Smooth muscle cell (in vitro differentiated cells): ENCODE results near the gene GCFC2. TPM values are rescaled to one million over a fixed set of nuclear protein-coding genes. Genes with fewer than 3 reads are reported as not detected.

Experiments
- DNase-seq: peaks from one replicate; lab custom pipeline; 2025; ENCODE audit not compliant: unreplicated experiment; lab: John Stamatoyannopoulos, UW
- H2AFZ ChIP-seq: fragments of 200-600 bp; sonication (generic); 2 replicates; pipeline ENCODE4 v1.6.0; 2016; ENCODE audit warnings: antibody characterized with exemption, low read depth, mild to moderate bottlenecking
- H3F3A ChIP-seq: fragments of 200-600 bp; sonication (generic); 2 replicates; pipeline ENCODE4 v1.6.0; 2017; ENCODE audit warnings: antibody characterized with exemption, low read depth
- H3K27ac ChIP-seq: fragments of 200-600 bp; sonication (generic); 2 replicates; pipeline ENCODE4 v1.5.1; 2016; ENCODE audit warnings: low read depth, mild to moderate bottlenecking
- H3K27me3 ChIP-seq: fragments of 200-600 bp; sonication (generic); 2 replicates; pipeline ENCODE4 v1.6.1; 2016; ENCODE audit warnings: low read depth, mild to moderate bottlenecking
- H3K36me3 ChIP-seq: fragments of 200-600 bp; sonication (generic); 2 replicates; pipeline ENCODE4 v1.5.1; 2016; ENCODE audit warnings: low read depth
- H3K4me1 ChIP-seq: fragments of 200-600 bp; sonication (generic); 2 replicates; pipeline ENCODE4 v1.5.1; 2016; ENCODE audit warnings: low read depth
- H3K4me2 ChIP-seq: fragments of 200-600 bp; sonication (generic); 2 replicates; pipeline ENCODE4 v1.6.0; 2016; ENCODE audit warnings: mild to moderate bottlenecking
- H3K4me3 ChIP-seq: fragments of 200-600 bp; sonication (generic); 2 replicates; pipeline ENCODE4 v1.5.1; 2016; ENCODE audit warnings: mild to moderate bottlenecking
- H3K79me2 ChIP-seq: fragments of 200-600 bp; sonication (generic); 2 replicates; pipeline ENCODE4 v1.6.0; 2016; ENCODE audit warnings: low read depth, mild to moderate bottlenecking
- H3K9ac ChIP-seq: fragments of 200-600 bp; sonication (generic); 2 replicates; pipeline ENCODE4 v1.6.0; 2016; ENCODE audit warnings: low read depth
- H3K9me3 ChIP-seq: fragments of 200-600 bp; sonication (generic); replicated peaks from 2 replicates; pipeline ENCODE4 v1.5.1; 2016; ENCODE audit warnings: low read depth
- H4K20me1 ChIP-seq: fragments of 200-600 bp; sonication (generic); 2 replicates; pipeline ENCODE4 v1.6.0; 2016; ENCODE audit warnings: low read depth
- CTCF ChIP-seq: fragments of 200-600 bp; sonication (generic); IDR thresholded peaks from 2 replicates; pipeline ENCODE4 v1.5.1; 2017; ENCODE audit warnings: borderline replicate concordance, mild to moderate bottlenecking, antibody characterized with exemption; ENCODE audit not compliant: insufficient read depth, poor library complexity, severe bottlenecking
- WGBS: methylation state at CpG from one replicate; pipeline ENCODE4 v1.1.7; 2016; ENCODE audit warnings: low lambda C conversion rate; 5-methylcytosine and 5-hydroxymethylcytosine counted together
- polyA plus RNA-seq: library from polyadenylated mRNA; unstranded; fragments of >200 nt; fragmentation: Nextera tagmentation; extraction: Ambion mirVana; gene quantifications from 2 replicates; pipeline ENCODE4 v1.2.1, GENCODE V29; 2016
- total RNA-seq: library from RNA; depleted of rRNA; stranded (reverse); fragments of >200 nt; gene quantifications from 2 replicates; pipeline ENCODE4 v1.2.3, GENCODE V29; 2014

The GCFC2 gene
- total RNA-seq (11.2 and 11.5 TPM in 2 replicates), polyA plus RNA-seq (5.7 and 7.7 TPM in 2 replicates)

DNA sequence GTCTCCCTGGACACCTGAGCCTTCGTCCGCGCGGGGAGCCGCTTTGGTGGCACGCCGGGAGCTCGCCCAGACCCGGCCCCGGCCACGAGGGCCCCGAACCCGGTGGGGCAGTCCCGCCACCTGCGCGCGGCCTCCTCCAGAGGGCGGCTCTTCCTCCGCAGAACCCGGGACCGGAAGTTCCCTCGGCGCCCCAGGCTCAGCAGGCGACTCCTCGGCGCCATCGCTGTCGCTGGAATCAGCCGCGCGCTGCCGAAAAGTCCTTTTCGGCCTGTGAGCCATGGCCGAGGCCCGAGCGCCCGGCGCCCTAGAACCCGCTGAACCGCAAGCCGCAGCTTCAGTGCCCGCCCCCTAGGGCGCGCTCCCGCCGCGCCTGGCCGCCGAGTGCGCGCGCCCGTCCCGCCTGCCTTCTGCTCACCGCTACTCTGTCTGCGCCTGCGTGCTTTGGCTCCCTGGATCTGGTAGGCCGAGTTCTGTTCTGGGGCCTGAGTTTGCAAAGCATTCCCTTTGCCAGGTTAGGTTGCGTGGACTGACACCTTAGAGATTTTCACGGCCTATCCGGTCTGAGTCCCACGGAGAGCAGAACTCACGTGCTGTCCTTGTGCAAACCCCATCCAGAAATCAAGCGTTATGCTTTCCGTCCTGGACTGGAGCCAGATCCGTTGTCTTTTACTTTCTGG, at the start of gene GCFC2:
Gene GCFC2, minus strand, starts transcription at position 339 of the 677 bp plus-strand sequence. Its CDS starts 60 bp downstream, at position 279.
- WGBS = 3% methylated on average over 62 of the region's 66 CpGs
- H3K4me2 ChIP-seq = peak within 1 kb of the TSS; percentile 87
- H3K4me3 ChIP-seq = peak within 1 kb of the TSS; percentile 62
- H3K9ac ChIP-seq = peak within 1 kb of the TSS; percentile 86
- H3K36me3 ChIP-seq = no peaks in the 10 kb centered on the region
- H3K27ac ChIP-seq = peak within 1 kb of the TSS; percentile 72
- H3K79me2 ChIP-seq = no peaks in the 10 kb centered on the region
- peak within 1 kb of the TSS; percentile 89 for H2AFZ ChIP-seq
- H3K27me3 ChIP-seq = no peaks in the 10 kb centered on the region
- no peaks in the 10 kb centered on the region for H3K9me3 ChIP-seq
- TF ChIP-seq CTCF = peak; percentile 30
- no peaks in the 10 kb centered on the region for H3F3A ChIP-seq
- DNase-seq = peak; percentile 55
- peaks cover 17% of the 10 kb centered on the region for H3K4me1 ChIP-seq
- no peaks in the 10 kb centered on the region for H4K20me1 ChIP-seq

- DNase-seq = no peak
- TF ChIP-seq CTCF = no peak
- peaks cover 31% of the 10 kb centered on the region for H3K4me1 ChIP-seq
- H3K36me3 ChIP-seq = no peaks in the 10 kb centered on the region
- no peak overlapping the region for H3K4me3 ChIP-seq
- WGBS = 59% methylated on average over 1 of the region's 1 CpG
- H3K27ac ChIP-seq = no peak overlapping the region
- H3F3A ChIP-seq = no peaks in the 10 kb centered on the region
- H3K79me2 ChIP-seq = no peaks in the 10 kb centered on the region
- peaks cover under 1% of the 10 kb centered on the region for H3K9me3 ChIP-seq
- no peaks in the 10 kb centered on the region for H3K27me3 ChIP-seq
- no peak overlapping the region for H2AFZ ChIP-seq
- no peaks in the 10 kb centered on the region for H4K20me1 ChIP-seq
- no peak overlapping the region for H3K4me2 ChIP-seq
- H3K9ac ChIP-seq = no peak overlapping the region
Measured at GRCh38 chr2:75752828-75753227, 42.1 kb upstream of the GCFC2 start.

DNA sequence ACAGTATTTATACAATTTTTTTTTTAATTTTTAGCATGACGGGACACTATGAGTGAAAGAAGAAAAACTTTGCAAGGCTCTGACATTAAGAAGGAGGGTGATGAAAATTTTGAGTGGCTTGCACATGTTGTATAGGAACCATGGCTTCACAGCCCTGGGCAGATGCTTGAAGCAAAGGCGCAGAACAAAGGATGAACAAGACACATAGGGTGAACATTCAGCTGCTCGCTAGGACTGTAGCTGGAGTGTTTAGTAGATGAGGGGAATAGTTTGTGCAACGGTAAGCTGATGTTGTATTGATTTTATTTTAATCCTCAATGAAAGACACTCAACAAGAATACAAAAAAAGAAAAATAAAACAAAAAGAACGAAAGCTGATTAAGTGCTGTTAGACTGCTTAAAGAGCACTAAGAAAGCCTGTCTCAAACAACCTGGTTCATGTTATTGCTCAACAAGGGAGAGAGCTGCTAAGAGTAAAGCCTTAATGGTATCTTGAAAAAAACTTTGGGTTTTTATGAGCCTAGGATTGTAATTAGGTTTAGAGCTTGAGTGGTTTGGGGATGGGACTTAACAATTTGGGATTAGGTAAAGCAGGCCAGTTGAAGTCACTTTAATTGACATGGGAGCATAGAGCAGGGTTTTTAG, 41.2 kb upstream of the GCFC2 start:
- Histone ChIP-seq H3K4me1 (peaks cover 31% of the 10 kb centered on the region), H3K79me2 (no peaks in the 10 kb centered on the region), H4K20me1 (no peaks in the 10 kb centered on the region), H2AFZ (no peak overlapping the region), H3K36me3 (no peaks in the 10 kb centered on the region), H3K4me3 (no peak overlapping the region), H3K9ac (no peak overlapping the region), H3K27me3 (no peaks in the 10 kb centered on the region), H3K9me3 (no peaks in the 10 kb centered on the region), H3F3A (no peaks in the 10 kb centered on the region), H3K27ac (no peak overlapping the region), H3K4me2 (no peak overlapping the region)
- no peak for TF ChIP-seq CTCF
- DNase-seq = no peak
- 57% methylated on average over 5 of the region's 5 CpGs for WGBS
